Natural killer cell (primary cell): Measurements from ENCODE around the gene LRCH1. TPM values are rescaled to one million over a fixed set of nuclear protein-coding genes. Genes with fewer than 3 reads are reported as not detected.

Source experiments
- ATAC-seq, 3 donors: fragments of 150-1000 bp in 2 of 3; fragments of 200-7000 bp in 1 of 3; cut with Tn5 transposase; 1 replicate in 1 of 3; 2 replicates in 2 of 3; pipeline ENCODE4 v1.10.0; 2021; ENCODE audit warnings: mild to moderate bottlenecking in 2 of 3, moderate library complexity in 2 of 3
- DNase-seq, 2 donors: peaks; one replicate each; pipeline versions ENCODE4 v3.0.0 to v3.0.0-alpha.2; 2013 to 2021; ENCODE audit warnings: mixed read lengths in 1 of 2
- H3K27ac ChIP-seq: one replicate; pipeline ENCODE4 v1.5.1; 2013; ENCODE audit warnings: mild to moderate bottlenecking, low read length
- H3K27me3 ChIP-seq: one replicate; pipeline ENCODE4 v1.6.1; 2013; ENCODE audit warnings: low read length; ENCODE audit not compliant: control insufficient read depth, insufficient read depth
- H3K36me3 ChIP-seq: one replicate; pipeline ENCODE4 v1.6.1; 2013; ENCODE audit warnings: low read length; ENCODE audit not compliant: control insufficient read depth, insufficient read depth
- H3K4me1 ChIP-seq: one replicate; pipeline ENCODE4 v1.6.1; 2013; ENCODE audit warnings: low read length; ENCODE audit not compliant: control insufficient read depth, insufficient read depth
- H3K4me3 ChIP-seq: one replicate; pipeline ENCODE4 v1.5.1; 2013; ENCODE audit warnings: low read length
- H3K9me3 ChIP-seq: one replicate; pipeline ENCODE4 v1.6.1; 2013; ENCODE audit warnings: low read length; ENCODE audit not compliant: control insufficient read depth, insufficient read depth
- H3K27ac Mint-ChIP-seq, 2 donors: one replicate each; pipeline ENCODE4 v1.8.0; 2022; ENCODE audit warnings: mild to moderate bottlenecking in 2 of 2, mixed read lengths in 2 of 2, moderate library complexity in 1 of 2
- H3K27me3 Mint-ChIP-seq, 2 donors: one replicate each; pipeline ENCODE4 v1.8.0; 2022; ENCODE audit warnings: low read depth in 2 of 2, mixed read lengths in 2 of 2
- H3K36me3 Mint-ChIP-seq: one replicate; pipeline ENCODE4 v1.8.0; 2022; ENCODE audit warnings: mixed read lengths
- H3K4me1 Mint-ChIP-seq, 2 donors: one replicate each; pipeline ENCODE4 v1.8.0; 2022; ENCODE audit warnings: mixed read lengths in 2 of 2
- H3K4me3 Mint-ChIP-seq: one replicate; pipeline ENCODE4 v1.8.0; 2022; ENCODE audit warnings: mild to moderate bottlenecking, moderate library complexity, mixed read lengths
- H3K9me3 Mint-ChIP-seq, 2 donors: one replicate each; pipeline ENCODE4 v1.8.0; 2022; ENCODE audit warnings: mixed read lengths in 2 of 2
- CTCF ChIP-seq: fragments of 200-600 bp; IDR thresholded peaks from one replicate; pipeline ENCODE4 v1.8.0; 2022; ENCODE audit warnings: antibody characterized with exemption
- WGBS: methylation state at CpG from one replicate; pipeline ENCODE4 v1.1.7; 2013; ENCODE audit warnings: missing lambda C conversion rate; ENCODE audit not compliant: insufficient coverage; 5-methylcytosine and 5-hydroxymethylcytosine counted together
- intact Hi-C: fragments of 100-400 bp; cut with micrococcal nuclease; formaldehyde crosslinking; loops from one replicate; pipeline ENCODE4 v1.14.2; 2022
- total RNA-seq, 4 donors: library from RNA; stranded (reverse); fragments of 120-200 nt in 1 of 4; gene quantifications; one replicate each; pipeline versions ENCODE4 v1.2.3 to v1.2.4, GENCODE V29; 2013 to 2022

Gene LRCH1
- total RNA-seq, 3 donors from 2014 or later (not counting 1 experiment from before 2014, with no cell fraction given) = 23.7 to 32.2 (median 29.6) TPM

- DNase-seq (no peak), ATAC-seq (no peak)
- no peaks in the 10 kb centered on the region for H3K36me3 ChIP-seq
- intact Hi-C loops = no loop called here
- no peaks in the 10 kb centered on the region for H3K27me3 Mint-ChIP-seq
- H3K4me1 Mint-ChIP-seq = peaks cover 52 to 70% of the 10 kb centered on the region in 2 donors
- H3K27ac Mint-ChIP-seq = no peak overlapping the region
- TF ChIP-seq CTCF = no peak
- H3K36me3 Mint-ChIP-seq = no peaks in the 10 kb centered on the region
- no peaks in the 10 kb centered on the region for H3K9me3 ChIP-seq
- H3K9me3 Mint-ChIP-seq = no peaks in the 10 kb centered on the region
- 75% methylated on average over 4 of the region's 4 CpGs for WGBS
- H3K4me3 ChIP-seq = no peak overlapping the region
- peaks cover 11% of the 10 kb centered on the region for H3K4me1 ChIP-seq
- no peak overlapping the region for H3K27ac ChIP-seq
- H3K4me3 Mint-ChIP-seq = no peak overlapping the region
- no peaks in the 10 kb centered on the region for H3K27me3 ChIP-seq
Measured at GRCh38 chr13:46622630-46623256, 69.8 kb downstream of the LRCH1 start.

- Histone ChIP-seq H3K27ac (no peak overlapping the region), H3K9me3 (no peaks in the 10 kb centered on the region), H3K4me3 (no peak overlapping the region), H3K27me3 (no peaks in the 10 kb centered on the region), H3K36me3 (no peaks in the 10 kb centered on the region), H3K4me1 (peaks cover 11% of the 10 kb centered on the region)
- TF ChIP-seq CTCF = no peak
- Mint-ChIP-seq H3K4me1 (peaks cover 53 to 62% of the 10 kb centered on the region in 2 donors), H3K27ac (no peak overlapping the region), H3K4me3 (no peak overlapping the region), H3K36me3 (no peaks in the 10 kb centered on the region), H3K9me3 (no peaks in the 10 kb centered on the region), H3K27me3 (no peaks in the 10 kb centered on the region)
- DNase-seq (no peak), ATAC-seq (no peak)
- 95% methylated on average over 3 of the region's 3 CpGs for WGBS
- intact Hi-C loops = no loop called here
Measured at GRCh38 chr13:46624353-46624752, 71.4 kb downstream of the LRCH1 start.

GRCh38 chr13:46624821-46625220 lies 71.9 kb downstream of the LRCH1 start:
- peaks cover 54 to 64% of the 10 kb centered on the region in 2 donors for H3K4me1 Mint-ChIP-seq
- TF ChIP-seq CTCF = no peak
- H3K4me3 Mint-ChIP-seq = no peak overlapping the region
- ATAC-seq = no peak
- H3K27me3 Mint-ChIP-seq = no peaks in the 10 kb centered on the region
- H3K9me3 ChIP-seq = no peaks in the 10 kb centered on the region
- H3K9me3 Mint-ChIP-seq = no peaks in the 10 kb centered on the region
- 97% methylated on average over 4 of the region's 4 CpGs for WGBS
- H3K27ac ChIP-seq = no peak overlapping the region
- no peak overlapping the region for H3K4me3 ChIP-seq
- peaks cover 11% of the 10 kb centered on the region for H3K4me1 ChIP-seq
- DNase-seq = no peak
- no peaks in the 10 kb centered on the region for H3K36me3 Mint-ChIP-seq
- H3K27ac Mint-ChIP-seq = peak overlapping the region in 1 of 2 donors; percentile 21
- intact Hi-C loops = no loop called here
- no peaks in the 10 kb centered on the region for H3K36me3 ChIP-seq
- no peaks in the 10 kb centered on the region for H3K27me3 ChIP-seq

GRCh38 chr13:46627462-46627861 lies 74.5 kb downstream of the LRCH1 start:
- Mint-ChIP-seq H3K9me3 (no peaks in the 10 kb centered on the region), H3K36me3 (no peaks in the 10 kb centered on the region), H3K4me3 (no peak overlapping the region), H3K27ac (no peak overlapping the region), H3K27me3 (no peaks in the 10 kb centered on the region), H3K4me1 (peaks cover 62 to 63% of the 10 kb centered on the region in 2 donors)
- no peak for TF ChIP-seq CTCF
- Histone ChIP-seq H3K4me1 (peaks cover 9% of the 10 kb centered on the region), H3K27me3 (no peaks in the 10 kb centered on the region), H3K36me3 (no peaks in the 10 kb centered on the region), H3K27ac (no peak overlapping the region), H3K4me3 (no peak overlapping the region), H3K9me3 (no peaks in the 10 kb centered on the region)
- ATAC-seq (no peak), DNase-seq (no peak)
- WGBS = 92% methylated on average over 4 of the region's 4 CpGs
- intact Hi-C loops = no loop called here
